A172 (cell line): ENCODE data around the gene NAA80. TPM values are rescaled to one million over a fixed set of nuclear protein-coding genes. Genes with fewer than 3 reads are reported as not detected.
"Not testable (repeated sequence)": the region's sequence is repeated elsewhere in the genome, so short reads cannot be mapped to it uniquely, and the experiment has no call there.

Experiments used
- DNase-seq: peaks from one replicate; pipeline ENCODE4 v3.0.0-alpha.2; 2015; ENCODE audit warnings: low spot score
- total RNA-seq: library from RNA; depleted of rRNA; stranded (reverse); fragments of >200 nt; shearing (Covaris generic); gene quantifications from 2 replicates; pipeline ENCODE4 v1.2.3, GENCODE V29; 2014

NAA80 gene
- total RNA-seq, 1 experiment from 2014 or later: 8.5 TPM

DNA sequence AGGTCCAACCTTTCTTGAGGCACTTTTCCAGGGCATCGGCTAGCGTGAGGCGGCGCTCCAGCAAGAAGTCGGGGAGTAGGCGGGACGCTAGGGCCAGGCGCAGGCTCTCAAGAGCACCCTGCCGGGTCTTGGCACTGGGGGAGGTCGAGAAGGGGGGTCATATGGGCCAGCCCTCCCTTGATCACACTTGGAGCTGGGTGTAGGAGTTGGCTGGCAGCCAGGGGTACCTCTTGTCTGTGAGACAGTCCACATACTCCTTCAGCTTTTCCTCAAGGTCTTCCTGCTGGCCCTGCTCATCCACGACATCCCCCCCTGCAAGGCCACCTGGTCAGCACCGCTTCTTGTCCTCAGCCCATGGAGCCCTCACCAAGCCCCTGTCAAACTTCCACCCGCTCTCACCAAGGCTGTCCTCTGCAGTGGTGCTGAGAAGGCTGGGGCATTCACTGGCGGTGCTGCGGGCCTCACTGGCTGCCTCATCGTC is 9.0 kb downstream of the NAA80 start:
- no peak for DNase-seq

DNA sequence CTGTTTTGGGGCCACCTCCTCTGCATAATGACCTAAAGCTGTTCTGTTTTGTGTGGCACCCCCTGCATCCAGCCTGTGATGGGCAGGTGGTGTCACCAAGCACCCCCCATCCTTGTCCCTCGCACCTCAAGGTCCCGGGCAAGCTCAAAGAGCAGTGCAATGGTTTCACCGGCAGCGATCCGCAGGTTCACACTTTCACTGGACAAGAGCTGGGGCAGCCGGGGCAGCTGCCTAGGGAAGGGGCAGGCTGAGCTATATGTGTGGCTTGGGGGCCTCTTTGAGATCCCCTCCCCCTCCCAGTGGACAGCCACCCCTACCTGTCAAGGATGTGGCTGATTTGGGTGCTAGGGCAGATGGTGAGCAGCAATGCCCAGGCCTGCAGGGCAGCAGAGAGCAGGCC is 10.1 kb downstream of the NAA80 start:
- no peak for DNase-seq

DNA sequence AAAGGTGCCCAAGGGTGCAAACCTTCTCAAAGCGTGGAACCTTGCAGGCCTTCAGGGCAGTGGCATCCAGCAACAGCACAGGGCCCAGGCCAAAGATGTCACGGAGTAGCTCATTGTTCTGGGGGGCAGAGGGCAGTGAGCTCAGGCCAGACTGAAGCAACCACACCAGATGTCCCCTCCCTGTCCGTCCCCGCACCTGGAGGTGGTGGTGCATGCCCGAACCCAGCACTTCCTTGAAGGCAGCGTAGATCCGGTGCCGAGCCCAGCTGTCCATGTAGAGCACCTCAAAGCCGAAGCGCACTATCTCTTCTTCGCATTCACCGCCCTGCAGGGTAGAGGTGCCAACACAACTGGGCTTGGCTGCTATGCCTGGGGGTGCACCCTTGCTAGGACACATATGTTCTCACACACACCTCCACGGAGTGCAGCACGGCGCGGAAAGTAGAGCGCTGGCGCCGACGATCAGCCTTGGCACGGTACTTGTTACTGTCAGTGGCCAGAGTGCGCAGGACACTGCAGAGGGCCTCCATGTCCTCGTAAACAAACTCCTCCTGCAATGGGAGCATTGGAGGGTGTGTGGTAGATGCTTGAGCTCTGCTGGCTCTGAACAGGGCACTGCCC is 10.7 kb downstream of the NAA80 start:
- DNase-seq: no peak

DNA sequence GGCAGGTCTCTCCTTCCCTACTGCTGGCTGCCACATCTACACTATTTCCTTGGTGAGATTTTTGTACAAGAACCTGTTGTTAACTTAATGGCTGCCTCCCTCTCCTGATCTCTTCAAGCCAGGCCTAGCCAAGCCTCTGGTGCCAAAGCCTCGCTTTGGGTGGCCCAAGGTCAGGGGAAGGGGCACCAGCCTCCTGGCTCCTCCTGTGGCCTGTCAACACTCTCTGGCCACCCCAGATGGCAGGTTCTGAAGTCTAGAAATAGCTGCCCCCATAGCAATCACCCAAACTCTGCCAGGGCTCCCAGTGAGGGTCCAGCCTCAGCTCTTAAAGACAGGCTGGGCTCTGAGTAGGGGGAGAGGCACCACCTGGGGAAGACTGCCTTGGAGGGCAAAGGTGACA is 11.9 kb downstream of the NAA80 start:
- no peak for DNase-seq

DNA sequence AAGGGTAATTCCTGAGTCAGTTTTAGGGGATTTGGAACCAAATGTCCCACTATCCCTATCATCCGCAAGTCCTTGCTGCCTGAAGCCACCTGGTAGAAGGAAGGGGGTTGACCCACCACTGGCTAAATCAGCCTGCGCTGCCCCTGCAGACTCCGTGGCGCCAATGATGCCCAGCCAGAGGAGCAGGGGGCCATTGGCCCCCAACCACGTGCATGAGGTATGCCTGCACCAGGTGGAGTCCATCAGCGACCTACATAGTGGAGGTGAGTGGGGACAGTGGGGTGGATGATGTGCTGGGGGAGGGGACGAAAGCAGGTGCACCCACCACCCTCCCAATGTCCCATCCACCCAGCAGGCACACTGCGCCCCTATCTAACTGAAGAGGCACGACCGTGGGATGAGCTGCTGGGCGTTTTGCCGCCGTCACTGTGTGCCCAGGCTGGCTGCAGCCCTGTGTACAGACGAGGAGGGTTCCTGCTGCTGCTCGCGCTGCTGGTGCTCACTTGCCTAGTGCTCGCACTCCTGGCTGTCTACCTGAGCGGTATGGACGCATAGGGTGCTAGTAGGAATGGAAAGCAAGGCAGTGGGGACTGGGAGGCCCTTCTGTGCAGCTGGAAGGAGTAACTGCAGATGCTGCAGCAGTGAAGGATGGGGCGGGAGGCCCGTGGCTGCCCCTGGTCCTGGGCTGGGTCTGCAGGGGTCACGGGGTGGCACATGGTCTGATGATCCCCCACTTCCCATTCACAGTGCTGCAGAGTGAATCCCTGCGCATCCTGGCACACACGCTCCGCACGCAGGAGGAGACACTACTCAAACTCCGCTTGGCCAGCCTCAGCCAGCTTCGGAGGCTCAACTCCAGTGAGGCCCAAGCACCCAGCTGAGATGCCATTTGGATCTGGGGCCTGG is 12.6 kb downstream of the NAA80 start:
- DNase-seq: no peak

DNA sequence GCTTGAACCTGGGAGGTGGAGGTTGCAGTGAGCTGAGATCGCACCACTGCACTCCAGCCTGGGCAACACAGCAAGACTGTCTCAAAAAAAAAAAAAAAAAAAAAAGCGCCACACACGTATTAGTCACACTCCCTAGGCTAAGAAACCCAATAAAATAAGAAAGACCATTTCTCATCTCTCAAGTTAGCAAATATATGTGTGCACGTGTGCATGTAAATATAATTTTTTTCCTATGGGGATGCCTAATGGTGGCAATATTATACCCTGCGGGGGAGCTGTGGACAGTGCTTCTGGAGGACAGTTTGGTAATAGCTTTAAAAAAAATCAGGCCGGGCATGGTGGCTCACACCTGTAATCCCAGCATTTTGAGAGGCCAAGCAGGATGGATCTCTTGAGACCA is 15.1 kb downstream of the NAA80 start:
- not testable (repeated sequence) for DNase-seq

DNA sequence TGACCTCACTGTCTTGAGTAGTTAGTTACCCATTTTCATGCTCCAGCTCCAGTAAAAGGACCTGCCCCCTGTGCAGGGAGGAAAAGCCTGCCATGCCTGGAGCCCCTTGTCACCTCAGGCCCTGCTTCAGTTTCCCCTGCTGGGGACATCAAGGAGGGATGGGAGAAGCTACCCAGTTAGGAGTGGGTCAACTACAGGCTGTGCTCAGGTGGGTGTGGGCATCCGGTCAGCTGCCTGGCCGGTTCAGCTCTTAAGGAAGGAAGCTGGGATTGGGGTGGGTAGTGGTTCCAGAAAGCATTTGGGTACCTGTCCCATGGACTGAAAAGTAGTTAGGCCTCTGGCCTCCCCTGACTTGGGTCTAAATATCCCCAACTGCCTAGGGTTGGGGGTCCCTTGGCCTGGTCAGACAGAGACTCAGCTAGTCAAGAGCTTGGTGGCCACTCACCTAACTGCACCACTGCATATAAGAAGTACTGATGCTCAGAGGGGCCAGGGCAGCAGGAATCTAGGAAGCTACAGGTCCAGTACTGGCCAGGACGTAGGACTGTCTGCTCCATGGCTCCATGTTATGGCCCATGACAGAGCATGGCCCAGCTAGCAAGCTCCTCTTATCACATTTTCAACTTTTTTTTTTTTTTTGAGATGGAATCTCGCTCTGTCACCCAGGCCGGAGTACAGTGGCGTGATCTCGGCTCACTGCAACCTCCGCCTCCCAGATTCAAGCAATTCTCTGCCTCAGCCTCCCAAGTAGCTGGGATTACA is 19.8 kb downstream of the NAA80 start:
- DNase-seq: no peak

DNA sequence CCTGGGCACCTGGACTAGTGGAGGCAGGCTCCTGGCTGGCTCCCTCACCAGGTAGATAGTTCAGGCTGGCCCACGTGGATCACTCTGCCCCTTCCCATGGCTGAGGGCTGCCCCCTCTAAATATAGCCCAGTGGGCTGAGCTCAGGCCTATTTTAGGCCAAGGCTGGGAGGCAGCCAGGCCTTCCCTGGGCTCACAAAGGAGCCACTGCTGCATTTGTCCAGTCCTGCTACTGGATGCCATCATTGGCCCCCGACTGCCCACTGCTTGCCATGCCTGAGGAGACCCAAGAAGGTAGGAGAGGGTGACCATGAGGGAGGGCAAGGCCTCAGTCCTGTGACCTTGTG is 20.4 kb downstream of the NAA80 start, which contains the start of gene LSMEM2:
Gene LSMEM2 (plus strand): TSS at position 208 of the 345 bp plus-strand sequence. CDS start 27 bp downstream, at position 235.
- DNase-seq: no peak

DNA sequence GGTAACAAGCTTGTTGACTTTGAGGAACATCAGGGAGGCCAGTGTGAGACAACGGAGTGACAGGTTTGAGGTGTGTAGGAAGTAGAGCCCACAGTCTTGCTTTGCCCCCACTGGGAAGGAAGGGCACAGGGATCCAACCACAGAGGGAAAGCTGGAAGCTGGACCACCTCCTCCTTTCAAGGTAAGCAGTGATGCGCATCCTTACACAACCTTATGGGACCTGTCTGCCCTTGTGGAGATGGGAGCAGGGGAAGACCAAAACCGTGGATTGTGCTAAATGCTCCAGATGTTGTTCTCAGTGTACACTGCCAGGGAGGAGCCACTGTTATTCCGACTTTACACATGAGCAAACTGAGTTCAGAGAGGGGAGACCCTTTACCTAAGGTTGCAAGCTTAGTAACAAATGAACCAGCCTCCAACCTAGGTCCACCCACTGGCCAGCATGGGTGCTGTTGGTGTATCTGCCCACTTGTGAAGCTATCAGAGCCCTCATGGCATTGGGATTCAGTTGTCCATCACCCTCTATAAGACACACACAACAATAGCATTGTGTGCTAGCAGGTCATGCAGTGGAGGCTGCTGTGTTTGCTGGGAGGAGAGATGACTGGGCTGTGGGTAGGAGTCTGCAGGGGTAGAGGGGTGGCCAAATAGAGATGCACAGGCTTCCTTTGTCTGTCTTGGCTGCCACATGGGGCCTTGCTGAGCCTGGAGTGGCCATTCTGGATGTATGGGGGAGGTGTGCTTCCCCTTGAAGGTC is 20.9 kb downstream of the NAA80 start:
- DNase-seq: no peak

DNA sequence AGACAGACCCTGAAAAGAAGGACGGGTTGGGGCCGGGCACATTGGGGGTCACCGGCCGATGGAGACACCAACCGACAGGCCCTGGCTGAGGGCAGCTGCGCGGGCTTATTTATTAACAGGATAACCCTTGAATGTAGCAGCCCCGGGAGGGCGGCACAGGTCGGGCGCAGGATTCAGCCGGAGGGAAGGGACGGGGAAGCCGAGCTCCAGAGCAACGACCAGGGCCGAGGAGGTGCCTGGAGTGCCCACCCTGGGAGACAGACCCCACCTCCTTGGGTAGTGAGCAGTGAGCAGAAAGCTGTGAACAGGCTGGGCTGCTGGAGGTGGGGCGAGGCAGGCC is 22.5 kb downstream of the NAA80 start:
- no peak for DNase-seq

DNA sequence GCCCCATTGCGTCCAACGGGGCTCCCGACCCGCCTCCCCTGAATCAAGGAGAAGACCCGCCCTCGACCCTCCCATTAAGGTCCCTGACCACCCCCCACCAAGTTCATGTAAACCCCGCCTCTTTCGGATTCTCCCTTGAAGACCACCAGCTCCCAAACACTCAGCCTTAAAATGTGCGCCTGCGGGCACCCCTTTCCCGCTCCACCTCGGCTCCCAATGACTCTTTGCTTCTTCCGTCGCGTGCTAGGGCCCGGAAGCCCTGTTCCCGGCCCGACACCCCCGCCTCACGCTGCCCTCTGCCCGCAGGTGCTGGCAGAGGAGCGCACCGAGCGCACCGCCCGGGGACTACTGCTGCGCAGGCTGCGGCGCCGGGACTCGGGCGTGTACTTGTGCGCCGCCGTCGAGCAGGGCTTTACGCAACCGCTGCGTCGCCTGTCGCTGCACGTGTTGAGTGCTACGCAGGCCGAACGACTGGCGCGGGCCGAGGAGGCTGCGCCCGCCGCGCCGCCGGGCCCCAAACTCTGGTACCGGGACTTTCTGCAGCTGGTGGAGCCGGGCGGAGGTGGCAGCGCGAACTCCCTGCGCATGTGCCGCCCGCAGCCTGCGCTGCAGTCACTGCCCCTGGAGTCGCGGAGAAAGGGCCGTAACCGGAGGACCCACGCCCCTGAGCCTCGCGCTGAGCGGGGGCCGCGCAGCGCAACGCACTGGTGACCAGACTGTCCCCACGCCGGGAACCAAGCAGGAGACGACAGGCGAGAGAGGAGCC is 23.0 kb downstream of the NAA80 start:
- DNase-seq: no peak

DNA sequence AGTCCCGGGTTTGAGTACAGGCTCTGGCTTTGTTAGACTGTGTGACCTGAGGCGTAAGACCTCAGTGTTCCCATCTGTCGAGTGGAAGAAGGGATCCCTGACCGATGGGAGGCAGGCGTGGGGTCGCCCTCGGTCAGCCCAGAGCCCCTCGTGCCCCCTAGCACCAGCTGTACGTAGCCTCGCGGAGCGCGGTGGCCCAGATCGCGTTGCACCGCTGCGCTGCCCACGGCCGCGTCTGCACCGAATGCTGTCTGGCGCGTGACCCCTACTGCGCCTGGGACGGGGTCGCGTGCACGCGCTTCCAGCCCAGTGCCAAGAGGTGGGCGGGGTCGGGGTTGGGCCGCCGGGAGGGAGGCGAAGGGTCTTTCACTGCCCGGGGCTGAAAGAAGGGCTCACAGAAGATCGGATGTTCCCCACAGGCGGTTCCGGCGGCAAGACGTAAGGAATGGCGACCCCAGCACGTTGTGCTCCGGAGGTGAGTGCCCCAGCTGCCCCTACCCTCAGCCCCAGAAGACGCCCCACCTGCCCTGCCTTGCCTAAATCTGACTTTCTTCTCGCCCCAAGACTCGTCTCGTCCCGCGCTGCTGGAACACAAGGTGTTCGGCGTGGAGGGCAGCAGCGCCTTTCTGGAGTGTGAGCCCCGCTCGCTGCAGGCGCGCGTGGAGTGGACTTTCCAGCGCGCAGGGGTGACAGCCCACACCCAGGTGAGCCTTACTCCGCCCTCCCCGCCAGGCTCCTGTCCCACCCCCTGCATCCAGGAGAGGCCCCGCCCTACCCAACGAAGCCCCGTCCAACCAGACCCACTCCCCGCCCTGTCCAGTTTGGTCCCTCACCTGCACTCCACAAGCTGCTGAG is 23.8 kb downstream of the NAA80 start:
- no peak for DNase-seq

DNA sequence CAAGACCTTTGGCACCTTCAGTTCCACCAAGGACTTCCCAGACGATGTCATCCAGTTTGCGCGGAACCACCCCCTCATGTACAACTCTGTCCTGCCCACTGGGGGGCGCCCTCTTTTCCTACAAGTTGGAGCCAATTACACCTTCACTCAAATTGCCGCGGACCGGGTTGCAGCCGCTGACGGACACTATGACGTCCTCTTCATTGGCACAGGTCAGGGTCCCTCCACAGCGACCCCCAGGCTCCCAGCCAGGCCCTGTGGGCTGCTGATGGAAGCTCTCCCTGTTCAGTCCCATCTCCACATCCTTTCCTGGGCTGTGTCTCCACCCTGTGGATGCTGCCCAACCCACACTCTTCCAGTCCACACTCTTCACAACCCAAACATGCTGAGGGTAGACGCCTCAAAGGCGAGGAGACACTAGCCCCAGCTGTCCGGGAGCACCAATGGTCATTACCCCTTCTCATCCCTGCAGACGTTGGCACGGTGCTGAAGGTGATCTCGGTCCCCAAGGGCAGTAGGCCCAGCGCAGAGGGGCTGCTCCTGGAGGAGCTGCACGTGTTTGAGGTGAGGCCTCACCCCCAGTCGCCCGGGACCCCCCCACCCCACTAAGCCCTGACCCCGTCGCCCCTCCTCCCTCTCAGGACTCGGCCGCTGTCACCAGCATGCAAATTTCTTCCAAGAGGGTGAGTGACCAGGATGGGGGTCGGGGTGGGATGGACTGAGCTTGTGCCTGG is 24.7 kb downstream of the NAA80 start:
- DNase-seq: no peak

DNA sequence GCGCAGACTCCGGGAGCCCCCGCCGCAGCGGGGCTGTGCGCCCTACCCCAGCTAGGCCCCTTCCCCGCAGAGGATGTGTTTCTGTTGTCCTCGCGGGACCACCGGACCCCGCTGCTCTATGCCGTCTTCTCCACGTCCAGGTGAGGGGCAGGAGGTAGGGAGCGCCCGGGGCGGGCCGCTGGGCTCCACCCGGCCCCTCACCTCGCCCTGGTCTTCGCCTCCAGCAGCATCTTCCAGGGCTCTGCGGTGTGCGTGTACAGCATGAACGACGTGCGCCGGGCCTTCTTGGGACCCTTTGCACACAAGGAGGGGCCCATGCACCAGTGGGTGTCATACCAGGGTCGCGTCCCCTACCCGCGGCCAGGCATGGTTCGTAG is 25.5 kb downstream of the NAA80 start:
- no peak for DNase-seq

DNA sequence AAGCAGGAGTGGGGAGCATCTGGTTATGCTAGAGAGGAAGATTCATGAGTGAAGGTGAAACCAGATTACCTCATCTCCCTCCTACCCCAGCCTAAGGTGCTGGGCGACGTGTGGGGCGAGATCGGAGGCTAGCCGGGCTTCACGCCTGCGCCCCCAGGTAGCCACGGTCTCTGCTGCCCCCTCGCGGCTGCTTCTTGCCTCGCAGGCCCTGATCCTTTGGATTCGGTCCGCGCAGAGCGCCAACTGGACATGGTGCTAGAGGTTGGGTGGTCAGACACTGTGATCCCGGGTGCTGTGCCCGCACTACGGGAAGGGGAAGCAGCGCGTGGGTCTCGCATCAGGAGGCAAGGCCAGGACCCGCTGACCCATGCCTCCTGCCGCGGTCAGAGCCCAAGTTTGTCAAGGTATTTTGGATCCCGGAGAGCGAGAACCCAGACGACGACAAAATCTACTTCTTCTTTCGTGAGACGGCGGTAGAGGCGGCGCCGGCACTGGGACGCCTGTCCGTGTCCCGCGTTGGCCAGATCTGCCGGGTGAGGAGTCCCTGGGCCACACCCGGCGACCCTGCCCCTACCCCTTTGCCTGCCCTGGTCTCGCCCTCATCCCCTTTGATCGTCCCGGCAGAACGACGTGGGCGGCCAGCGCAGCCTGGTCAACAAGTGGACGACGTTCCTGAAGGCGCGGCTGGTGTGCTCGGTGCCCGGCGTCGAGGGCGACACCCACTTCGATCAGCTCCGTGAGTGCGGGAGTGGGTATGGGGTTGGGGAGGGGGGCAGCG is 26.1 kb downstream of the NAA80 start:
- peak; percentile 60 for DNase-seq

DNA sequence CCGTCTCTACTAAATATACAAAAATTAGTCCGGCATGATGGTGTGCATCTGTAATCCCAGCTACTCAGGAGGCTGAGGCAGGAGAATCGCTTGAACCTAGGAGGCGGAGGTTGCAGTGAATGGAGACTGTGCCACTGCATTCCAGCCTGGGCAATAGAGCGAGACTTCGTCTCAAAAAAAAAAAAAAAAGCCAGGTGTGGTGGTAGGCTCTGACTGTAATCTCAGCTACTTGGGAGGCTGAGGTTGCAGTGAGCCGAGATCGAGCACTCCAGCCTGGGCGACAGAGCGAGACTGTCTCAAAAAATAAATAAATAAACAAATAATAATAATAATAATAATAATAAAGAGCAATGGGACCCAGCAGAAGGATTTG is 26.7 kb downstream of the NAA80 start:
- DNase-seq: not testable (repeated sequence)

DNA sequence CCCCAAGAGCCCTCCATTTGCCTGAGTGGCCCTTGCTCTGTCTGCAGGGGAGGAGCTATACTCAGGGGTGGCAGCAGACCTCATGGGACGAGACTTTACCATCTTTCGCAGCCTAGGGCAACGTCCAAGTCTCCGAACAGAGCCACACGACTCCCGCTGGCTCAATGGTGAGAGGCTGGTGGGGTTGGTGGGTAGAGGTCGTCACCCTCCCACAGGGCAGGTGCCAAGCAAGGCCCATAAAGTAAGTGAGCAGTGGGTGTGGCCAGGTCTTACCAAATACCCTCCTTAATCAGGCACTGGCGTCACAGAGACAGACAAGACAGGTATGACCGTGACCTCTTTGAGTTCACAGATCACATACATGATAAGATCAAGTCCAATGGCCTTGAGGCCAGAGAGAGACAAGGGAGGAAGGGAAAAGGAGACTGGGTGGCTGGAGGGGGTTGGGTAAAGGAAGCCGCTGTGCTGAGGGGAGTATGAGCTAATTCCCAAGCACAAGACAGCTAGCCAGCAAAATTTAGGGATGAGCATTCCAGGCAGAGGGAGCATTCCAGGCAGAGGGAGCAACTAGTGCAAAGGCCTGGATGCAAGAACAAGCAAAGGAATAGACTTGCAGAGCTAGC is 27.8 kb downstream of the NAA80 start:
- DNase-seq: no peak
